HUES64 (cell line): ENCODE data around the gene SNX13.
"Not testable (repeated sequence)": the region's sequence is repeated elsewhere in the genome, so short reads cannot be mapped to it uniquely, and the experiment has no call there.

Experiments used
- H3K27ac ChIP-seq: 2 replicates; pipeline ENCODE4 v1.7.0; 2013; ENCODE audit warnings: low read depth, low read length, inconsistent platforms
- H3K27me3 ChIP-seq: 2 replicates; pipeline ENCODE4 v1.6.1; 2013; ENCODE audit warnings: mild to moderate bottlenecking, low read length; ENCODE audit not compliant: insufficient read depth
- H3K36me3 ChIP-seq: 2 replicates; pipeline ENCODE4 v1.6.1; 2013; ENCODE audit warnings: mild to moderate bottlenecking, low read length; ENCODE audit not compliant: insufficient read depth
- H3K4me1 ChIP-seq: 2 replicates; pipeline ENCODE4 v1.6.1; 2013; ENCODE audit warnings: mild to moderate bottlenecking, low read length, moderate library complexity; ENCODE audit not compliant: insufficient read depth
- H3K4me3 ChIP-seq: 2 replicates; pipeline ENCODE4 v1.5.1; 2013; ENCODE audit warnings: mild to moderate bottlenecking, low read length, moderate library complexity
- H3K9ac ChIP-seq: 2 replicates; pipeline ENCODE4 v1.6.1; 2013; ENCODE audit warnings: mild to moderate bottlenecking, low read depth, low read length
- H3K9me3 ChIP-seq: 2 replicates; pipeline ENCODE4 v1.6.1; 2013; ENCODE audit warnings: low read depth, low read length; ENCODE audit not compliant: insufficient read depth
- WGBS: fragments of 150-250, 120-280 bp; methylation state at CpG from one replicate; pipeline ENCODE4 v1.1.7; 2013; ENCODE audit warnings: missing lambda C conversion rate; 5-methylcytosine and 5-hydroxymethylcytosine counted together

SNX13 gene

GRCh38 chr7:17912050-17912449, 28.2 kb downstream of the SNX13 start:
- no peaks in the 10 kb centered on the region for H3K27me3 ChIP-seq
- H3K4me3 ChIP-seq = no peak overlapping the region
- H3K36me3 ChIP-seq = no peaks in the 10 kb centered on the region
- no peaks in the 10 kb centered on the region for H3K9me3 ChIP-seq
- no peak overlapping the region for H3K9ac ChIP-seq
- peaks cover 21% of the 10 kb centered on the region for H3K4me1 ChIP-seq
- WGBS = 8% methylated on average over 1 of the region's 1 CpG
- no peak overlapping the region for H3K27ac ChIP-seq

GRCh38 chr7:17910377-17910776, 29.9 kb downstream of the SNX13 start:
- Histone ChIP-seq H3K36me3 (no peaks in the 10 kb centered on the region), H3K4me1 (peaks cover 17% of the 10 kb centered on the region; the same call in 1 of the 2 replicates), H3K9ac (no peak overlapping the region), H3K27ac (no peak overlapping the region), H3K9me3 (no peaks in the 10 kb centered on the region), H3K4me3 (no peak overlapping the region), H3K27me3 (no peaks in the 10 kb centered on the region)
- 94% methylated on average over 2 of the region's 3 CpGs for WGBS

GRCh38 chr7:17909310-17909709, 31.0 kb downstream of the SNX13 start:
- H3K36me3 ChIP-seq, H3K27me3 ChIP-seq, H3K9me3 ChIP-seq, H3K4me3 ChIP-seq, H3K9ac ChIP-seq, H3K27ac ChIP-seq: not testable (repeated sequence)
- WGBS = 98% methylated on average over 3 of the region's 4 CpGs
- peaks cover 11% of the 10 kb centered on the region; the same call in 1 of the 2 replicates for H3K4me1 ChIP-seq

GRCh38 chr7:17907014-17907413, 33.3 kb downstream of the SNX13 start:
- Histone ChIP-seq H3K9me3 (no peaks in the 10 kb centered on the region), H3K4me1 (peaks cover 23% of the 10 kb centered on the region), H3K9ac (no peak overlapping the region), H3K36me3 (no peaks in the 10 kb centered on the region), H3K27me3 (no peaks in the 10 kb centered on the region), H3K4me3 (no peak overlapping the region), H3K27ac (no peak overlapping the region)
- WGBS = 80% methylated on average over 1 of the region's 1 CpG

GRCh38 chr7:17903337-17903736, 37.0 kb downstream of the SNX13 start:
- Histone ChIP-seq H3K4me3 (no peak overlapping the region), H3K4me1 (peaks cover 33% of the 10 kb centered on the region), H3K36me3 (no peaks in the 10 kb centered on the region), H3K27me3 (no peaks in the 10 kb centered on the region), H3K9ac (no peak overlapping the region), H3K27ac (no peak overlapping the region), H3K9me3 (no peaks in the 10 kb centered on the region)

GRCh38 chr7:17902599-17902998, 37.7 kb downstream of the SNX13 start:
- Histone ChIP-seq H3K9ac (no peak overlapping the region), H3K4me1 (peaks cover 33% of the 10 kb centered on the region), H3K36me3 (no peaks in the 10 kb centered on the region), H3K27me3 (no peaks in the 10 kb centered on the region), H3K27ac (no peak overlapping the region), H3K4me3 (0 out of 2 replicates have a peak overlapping the region, but pooled peaks have one; percentile 12), H3K9me3 (no peaks in the 10 kb centered on the region)
- 35% methylated on average over 5 of the region's 5 CpGs for WGBS

- no peak overlapping the region for H3K4me3 ChIP-seq
- H3K9ac ChIP-seq = no peak overlapping the region
- H3K27ac ChIP-seq = no peak overlapping the region
- H3K27me3 ChIP-seq = no peaks in the 10 kb centered on the region
- no peaks in the 10 kb centered on the region for H3K9me3 ChIP-seq
- 95% methylated on average over 1 of the region's 1 CpG for WGBS
- H3K4me1 ChIP-seq = peaks cover 33% of the 10 kb centered on the region
- no peaks in the 10 kb centered on the region for H3K36me3 ChIP-seq
These were observed 39.8 kb downstream of the SNX13 start for GRCh38 chr7:17900464-17900863.

- Histone ChIP-seq H3K27me3 (no peaks in the 10 kb centered on the region), H3K27ac (no peak overlapping the region)
- WGBS = 85% methylated on average over 3 of the region's 4 CpGs
These were observed 42.2 kb downstream of the SNX13 start for GRCh38 chr7:17898111-17898510.

GRCh38 chr7:17887286-17887685, 53.0 kb downstream of the SNX13 start:
- Histone ChIP-seq H3K27me3 (no peaks in the 10 kb centered on the region), H3K36me3 (peaks cover 35% of the 10 kb centered on the region)
- WGBS = 100% methylated on average over 1 of the region's 2 CpGs

More at GRCh38 chr7:17898111-17898510, 42.2 kb downstream of the SNX13 start:
- Histone ChIP-seq H3K9ac (no peak overlapping the region), H3K4me3 (no peak overlapping the region), H3K36me3 (0 out of 2 replicates have a peak, but pooled peaks cover 1% of the 10 kb centered on the region), H3K4me1 (peaks cover 20% of the 10 kb centered on the region), H3K9me3 (no peaks in the 10 kb centered on the region)

GRCh38 chr7:17882685-17883084, 57.6 kb downstream of the SNX13 start:
- H3K9me3 ChIP-seq = no peaks in the 10 kb centered on the region
- no peak overlapping the region; the same call in 1 of the 2 replicates for H3K27ac ChIP-seq
- peaks cover 7% of the 10 kb centered on the region; the same call in 1 of the 2 replicates for H3K36me3 ChIP-seq
- H3K9ac ChIP-seq = no peak overlapping the region
- H3K4me3 ChIP-seq = 0 out of 2 replicates have a peak overlapping the region, but pooled peaks have one; percentile 15
- H3K4me1 ChIP-seq = peaks cover 40% of the 10 kb centered on the region
- no peaks in the 10 kb centered on the region for H3K27me3 ChIP-seq
- 69% methylated on average over 5 of the region's 6 CpGs for WGBS

More at GRCh38 chr7:17887286-17887685, 53.0 kb downstream of the SNX13 start:
- H3K9ac ChIP-seq = no peak overlapping the region
- H3K4me3 ChIP-seq = no peak overlapping the region
- H3K9me3 ChIP-seq = no peaks in the 10 kb centered on the region
- peaks cover 10% of the 10 kb centered on the region for H3K4me1 ChIP-seq
- H3K27ac ChIP-seq = no peak overlapping the region

GRCh38 chr7:17879075-17879661, 61.1 kb downstream of the SNX13 start:
- Histone ChIP-seq H3K4me1 (peaks cover 52% of the 10 kb centered on the region), H3K9me3 (no peaks in the 10 kb centered on the region), H3K27me3 (no peaks in the 10 kb centered on the region), H3K27ac (no peak overlapping the region), H3K9ac (no peak overlapping the region), H3K4me3 (no peak overlapping the region), H3K36me3 (peaks cover 11% of the 10 kb centered on the region; the same call in 1 of the 2 replicates)
- 87% methylated on average over 2 of the region's 2 CpGs for WGBS

GRCh38 chr7:17878627-17879026, 61.7 kb downstream of the SNX13 start:
- peaks cover 15% of the 10 kb centered on the region; the same call in 1 of the 2 replicates for H3K36me3 ChIP-seq
- no peaks in the 10 kb centered on the region for H3K9me3 ChIP-seq
- peaks cover 52% of the 10 kb centered on the region for H3K4me1 ChIP-seq
- H3K27me3 ChIP-seq = no peaks in the 10 kb centered on the region
- WGBS = 10% methylated on average over 1 of the region's 1 CpG
- H3K27ac ChIP-seq = no peak overlapping the region
- no peak overlapping the region for H3K4me3 ChIP-seq
- no peak overlapping the region for H3K9ac ChIP-seq
